ENCODE data around the gene SCARF2.

DNA sequence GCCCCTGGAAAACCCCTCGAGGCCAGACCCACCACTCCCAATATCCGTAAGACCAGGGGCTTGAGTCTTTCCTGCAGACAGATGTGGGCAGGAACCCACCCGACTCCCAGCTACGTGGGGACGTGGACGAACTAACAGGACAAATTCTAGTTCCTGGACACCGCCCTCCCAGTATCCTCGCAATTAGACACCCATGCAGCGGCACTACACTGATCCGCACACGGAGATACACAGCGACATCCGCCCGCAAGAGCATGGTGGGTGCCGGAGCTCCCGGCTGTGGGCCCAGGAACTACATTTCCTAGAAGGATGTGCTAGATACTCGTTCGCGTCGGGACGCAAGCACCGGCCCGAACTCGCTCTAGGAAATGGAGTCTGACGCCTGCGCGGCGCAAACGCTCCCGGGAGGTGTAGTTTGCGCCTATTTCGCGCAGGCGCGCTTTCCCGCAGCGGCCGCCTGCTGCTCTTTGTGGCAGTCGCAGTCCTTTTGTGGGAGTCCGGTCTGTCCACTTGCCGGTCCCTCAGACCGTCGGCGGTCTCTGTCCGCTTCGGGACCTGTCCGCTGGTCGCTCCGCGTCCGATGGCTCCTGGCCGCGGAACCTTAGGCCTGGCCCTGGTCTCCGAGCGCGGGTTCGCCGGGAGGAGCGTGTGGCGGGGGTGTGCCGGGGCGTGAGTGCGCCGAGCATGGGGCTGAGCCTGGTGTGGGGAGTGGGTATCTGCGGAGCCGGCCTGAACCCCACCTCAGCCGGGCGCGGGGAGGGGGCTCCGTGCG, 43.7 kb downstream of the SCARF2 start, which contains the start of gene ZNF74:
- TF ChIP-seq, protein P1, sequence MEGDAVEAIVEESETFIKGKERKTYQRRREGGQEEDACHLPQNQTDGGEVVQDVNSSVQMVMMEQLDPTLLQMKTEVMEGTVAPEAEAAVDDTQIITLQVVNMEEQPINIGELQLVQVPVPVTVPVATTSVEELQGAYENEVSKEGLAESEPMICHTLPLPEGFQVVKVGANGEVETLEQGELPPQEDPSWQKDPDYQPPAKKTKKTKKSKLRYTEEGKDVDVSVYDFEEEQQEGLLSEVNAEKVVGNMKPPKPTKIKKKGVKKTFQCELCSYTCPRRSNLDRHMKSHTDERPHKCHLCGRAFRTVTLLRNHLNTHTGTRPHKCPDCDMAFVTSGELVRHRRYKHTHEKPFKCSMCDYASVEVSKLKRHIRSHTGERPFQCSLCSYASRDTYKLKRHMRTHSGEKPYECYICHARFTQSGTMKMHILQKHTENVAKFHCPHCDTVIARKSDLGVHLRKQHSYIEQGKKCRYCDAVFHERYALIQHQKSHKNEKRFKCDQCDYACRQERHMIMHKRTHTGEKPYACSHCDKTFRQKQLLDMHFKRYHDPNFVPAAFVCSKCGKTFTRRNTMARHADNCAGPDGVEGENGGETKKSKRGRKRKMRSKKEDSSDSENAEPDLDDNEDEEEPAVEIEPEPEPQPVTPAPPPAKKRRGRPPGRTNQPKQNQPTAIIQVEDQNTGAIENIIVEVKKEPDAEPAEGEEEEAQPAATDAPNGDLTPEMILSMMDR (IDR thresholded peaks at IDR 0.05), result peak in 2 of 12 donors; percentile 11 to 15
- TF ChIP-seq POLR2A (IDR thresholded peaks at IDR 0.05), result peak in 1 of 2 donors; percentile 69
